GM12875 (cell line): ENCODE data around the gene IL31.

Source experiments
- H3K4me3 ChIP-seq: one replicate; pipeline ENCODE4 v1.5.1; 2011; ENCODE audit warnings: low read depth, low read length, control low read depth
- CTCF ChIP-seq: IDR thresholded peaks from 2 replicates; pipeline ENCODE4 v1.5.1; 2011; ENCODE audit warnings: low read depth, mild to moderate bottlenecking, control low read depth, inconsistent platforms, low read length, moderate library complexity, borderline replicate concordance; ENCODE audit not compliant: insufficient read depth

The IL31 gene

GRCh38 chr12:122174155-122174845 lies at the start of gene IL31:
Gene IL31 (minus strand): TSS chr12:122174221. CDS start chr12:122174172, 49 bp downstream.
- no peak within 1 kb of the TSS for H3K4me3 ChIP-seq
- TF ChIP-seq CTCF: no peak

GRCh38 chr12:122216445-122216844 lies 42.4 kb upstream of the IL31 start:
- TF ChIP-seq CTCF: no peak

GRCh38 chr12:122215771-122216170 lies 41.8 kb upstream of the IL31 start:
- TF ChIP-seq CTCF: no peak
- no peak overlapping the region for H3K4me3 ChIP-seq

More at GRCh38 chr12:122216445-122216844, 42.4 kb upstream of the IL31 start:
- no peak overlapping the region for H3K4me3 ChIP-seq

- TF ChIP-seq CTCF: no peak
- no peak overlapping the region for H3K4me3 ChIP-seq
These were observed 34.2 kb upstream of the IL31 start for GRCh38 chr12:122208073-122208820.

- no peak overlapping the region for H3K4me3 ChIP-seq
- TF ChIP-seq CTCF: no peak
These were observed 33.4 kb upstream of the IL31 start for GRCh38 chr12:122207391-122207790.

- TF ChIP-seq CTCF: no peak
These were observed 33.0 kb upstream of the IL31 start for GRCh38 chr12:122206976-122207375.

More at GRCh38 chr12:122206976-122207375, 33.0 kb upstream of the IL31 start:
- H3K4me3 ChIP-seq: no peak overlapping the region
